SK-N-SH treated with all-trans-retinoic acid at 6 μM for 48 hours (cell line): Measurements from ENCODE around the gene APOL2.

ENCODE experiments used
- CSDC2 ChIP-seq: fragments of 250-450 bp; sonication (Bioruptor Pico); IDR thresholded peaks from 2 replicates; pipeline ENCODE4 v1.5.0; 2020; ENCODE audit warnings: mild to moderate bottlenecking, moderate library complexity
- ZNF565 ChIP-seq: fragments of 450-650 bp; formaldehyde crosslinking; conservative IDR thresholded peaks from 2 replicates; pipeline ENCODE4 v1.5.0; 2020; ENCODE audit warnings: low read depth, mild to moderate bottlenecking, moderate library complexity
- TF ChIP-seq, protein P1 (sequence below): fragments of 250-450 bp; sonication (Bioruptor Pico); IDR thresholded peaks from 2 replicates; pipeline ENCODE4 v1.8.0; 2020; ENCODE audit warnings: mild to moderate bottlenecking, moderate library complexity, borderline replicate concordance

DNA sequence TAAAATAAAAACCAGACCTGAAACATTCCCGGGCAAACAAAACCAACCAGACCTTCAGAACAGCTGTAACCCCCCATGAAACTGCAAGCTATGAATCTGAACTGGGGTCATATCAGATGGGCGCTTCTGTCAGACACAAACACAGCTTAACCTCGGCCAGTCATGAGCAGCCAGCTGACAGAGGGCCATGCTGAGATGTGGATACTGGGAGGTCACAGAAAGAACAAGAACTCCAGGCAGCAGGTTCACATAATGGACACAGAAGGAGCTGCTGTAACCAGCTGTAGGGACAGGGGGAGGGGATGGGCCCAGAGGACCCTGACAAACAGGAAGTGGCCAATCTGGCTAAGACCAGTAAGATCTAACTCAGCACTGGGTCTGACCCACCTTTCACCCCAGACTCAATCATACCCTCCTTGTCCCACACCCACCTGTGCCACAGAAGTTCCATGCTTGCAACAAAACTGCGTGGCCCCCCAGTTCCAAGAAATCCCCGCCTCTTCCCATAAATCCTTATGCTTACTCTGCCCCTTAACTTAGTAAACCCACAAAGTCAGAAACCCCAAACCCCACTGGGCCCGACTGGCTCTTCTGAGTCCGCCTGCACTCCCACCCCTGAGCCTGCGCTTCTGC lies 41.7 kb downstream of the APOL2 start:
- TF ChIP-seq, protein P1, sequence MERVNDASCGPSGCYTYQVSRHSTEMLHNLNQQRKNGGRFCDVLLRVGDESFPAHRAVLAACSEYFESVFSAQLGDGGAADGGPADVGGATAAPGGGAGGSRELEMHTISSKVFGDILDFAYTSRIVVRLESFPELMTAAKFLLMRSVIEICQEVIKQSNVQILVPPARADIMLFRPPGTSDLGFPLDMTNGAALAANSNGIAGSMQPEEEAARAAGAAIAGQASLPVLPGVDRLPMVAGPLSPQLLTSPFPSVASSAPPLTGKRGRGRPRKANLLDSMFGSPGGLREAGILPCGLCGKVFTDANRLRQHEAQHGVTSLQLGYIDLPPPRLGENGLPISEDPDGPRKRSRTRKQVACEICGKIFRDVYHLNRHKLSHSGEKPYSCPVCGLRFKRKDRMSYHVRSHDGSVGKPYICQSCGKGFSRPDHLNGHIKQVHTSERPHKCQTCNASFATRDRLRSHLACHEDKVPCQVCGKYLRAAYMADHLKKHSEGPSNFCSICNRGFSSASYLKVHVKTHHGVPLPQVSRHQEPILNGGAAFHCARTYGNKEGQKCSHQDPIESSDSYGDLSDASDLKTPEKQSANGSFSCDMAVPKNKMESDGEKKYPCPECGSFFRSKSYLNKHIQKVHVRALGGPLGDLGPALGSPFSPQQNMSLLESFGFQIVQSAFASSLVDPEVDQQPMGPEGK (CRISPR knock-in tag), result no peak
- TF ChIP-seq ZNF565 (CRISPR knock-in tag) (no peak), CSDC2 (CRISPR knock-in tag) (no peak)
